Measurements from ENCODE around the gene OTX2.
A peak's percentile ranks its signal among the peaks of the same experiment; 100 is the strongest.

OTX2 gene

GRCh38 chr14:56794557-56795283 is 15.6 kb downstream of the OTX2 start:
- DNase-seq: no peak

DNA sequence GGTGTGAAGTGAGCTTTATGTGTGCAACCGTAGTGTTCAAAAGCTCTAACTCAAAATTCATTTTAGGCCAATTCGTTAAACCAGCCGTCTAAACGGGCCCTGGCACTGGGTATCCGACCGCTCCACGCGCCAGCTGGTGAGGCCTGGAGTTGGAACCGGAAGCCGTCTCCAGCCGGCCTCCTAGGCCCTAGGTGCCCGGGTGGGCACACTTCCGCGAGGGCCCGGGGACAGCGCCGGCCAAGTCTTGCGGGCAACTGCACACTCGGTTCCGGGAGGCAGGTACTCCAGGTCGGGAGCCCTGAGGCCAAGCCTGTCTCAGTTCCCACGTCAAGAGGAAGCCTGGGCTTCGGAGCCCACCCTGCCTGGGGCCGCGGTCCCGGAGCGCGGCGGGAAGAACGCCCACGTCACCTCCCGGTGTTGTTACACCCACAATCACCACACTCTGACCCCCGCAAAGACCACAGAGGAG is 16.2 kb downstream of the OTX2 start:
- peak; percentile 30 for DNase-seq

DNA sequence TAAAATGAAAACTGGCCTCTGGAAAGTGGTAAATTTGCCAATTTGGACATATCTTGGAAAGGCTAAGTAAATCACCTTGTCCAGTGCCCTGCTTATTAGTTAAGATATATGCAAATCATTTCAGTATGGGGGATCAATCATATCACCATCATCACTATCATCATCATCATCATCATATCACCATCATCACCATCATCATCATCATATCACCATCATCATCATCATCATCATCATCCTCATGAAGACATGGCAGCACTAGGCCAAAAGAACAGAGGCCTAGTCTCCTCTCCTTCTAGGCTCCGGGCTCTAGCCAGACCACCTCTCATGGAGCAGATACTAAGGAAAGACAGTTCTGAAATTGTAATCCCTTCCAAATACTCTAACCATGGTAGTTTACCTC is 20.3 kb downstream of the OTX2 start:
- no peak for DNase-seq

GRCh38 chr14:56787530-56787929 is 22.7 kb downstream of the OTX2 start:
- no peak for DNase-seq

GRCh38 chr14:56782711-56783110 is 27.6 kb downstream of the OTX2 start:
- DNase-seq: no peak

DNA sequence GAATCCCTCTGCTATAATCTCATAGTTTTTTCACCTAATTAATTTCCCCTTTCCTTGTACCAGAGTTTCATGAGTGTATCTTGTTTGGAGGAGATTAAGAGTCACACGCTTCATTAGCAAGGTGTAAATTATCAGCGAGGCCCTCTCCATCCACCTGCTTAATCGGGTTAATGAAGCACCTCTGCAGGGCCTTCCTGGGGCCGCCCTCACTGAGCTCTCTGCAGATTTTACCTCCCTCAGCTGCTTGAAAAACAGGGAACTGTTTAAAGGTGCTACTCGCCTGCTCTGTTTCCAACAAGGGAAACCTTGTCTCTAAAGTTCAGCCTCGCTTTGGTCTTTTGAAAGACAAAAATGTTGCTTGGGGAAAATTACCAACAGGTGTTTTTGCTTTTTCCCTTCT is 35.8 kb downstream of the OTX2 start:
- DNase-seq: no peak

- DNase-seq: no peak
Observed at GRCh38 chr14:56770512-56770911, 39.8 kb downstream of the OTX2 start.

DNA sequence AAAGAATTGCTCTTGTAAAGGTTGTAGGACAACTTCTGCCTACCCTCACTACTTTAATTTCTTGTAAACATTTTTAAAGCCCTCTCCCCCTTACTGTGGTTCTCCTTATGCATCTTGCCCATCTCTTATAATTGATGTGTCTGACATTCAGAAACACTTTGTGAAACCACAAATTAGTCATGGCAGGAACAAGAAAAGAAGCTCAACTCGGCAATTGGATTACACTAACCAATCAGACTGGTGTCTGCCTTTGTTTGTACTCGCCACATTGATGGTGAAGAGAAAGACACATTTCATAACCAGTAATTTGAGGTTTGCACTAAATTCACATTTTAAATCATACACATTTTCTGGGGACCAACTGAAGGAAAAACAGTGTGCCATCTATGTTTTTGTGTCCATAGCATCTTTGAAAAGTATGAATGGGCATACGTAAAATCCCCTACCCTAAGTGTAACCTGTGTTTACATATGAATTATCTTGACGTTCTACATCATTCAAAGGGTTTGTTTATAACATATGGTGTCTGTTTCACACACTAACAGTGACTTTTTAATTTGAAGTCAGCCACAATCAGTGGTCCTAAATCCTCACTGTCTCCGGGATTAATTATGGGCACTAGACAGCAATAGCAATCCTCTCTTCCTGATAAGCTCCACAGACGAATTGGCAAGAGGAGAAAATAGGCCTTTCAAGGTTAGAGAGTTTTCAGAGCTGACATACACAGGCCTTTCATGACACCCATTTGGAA is 49.9 kb downstream of the OTX2 start:
- DNase-seq: no peak

GRCh38 chr14:56759633-56760032 is 50.6 kb downstream of the OTX2 start:
- DNase-seq: no peak

- DNase-seq: no peak
Observed at GRCh38 chr14:56759094-56759493, 51.2 kb downstream of the OTX2 start.

DNA sequence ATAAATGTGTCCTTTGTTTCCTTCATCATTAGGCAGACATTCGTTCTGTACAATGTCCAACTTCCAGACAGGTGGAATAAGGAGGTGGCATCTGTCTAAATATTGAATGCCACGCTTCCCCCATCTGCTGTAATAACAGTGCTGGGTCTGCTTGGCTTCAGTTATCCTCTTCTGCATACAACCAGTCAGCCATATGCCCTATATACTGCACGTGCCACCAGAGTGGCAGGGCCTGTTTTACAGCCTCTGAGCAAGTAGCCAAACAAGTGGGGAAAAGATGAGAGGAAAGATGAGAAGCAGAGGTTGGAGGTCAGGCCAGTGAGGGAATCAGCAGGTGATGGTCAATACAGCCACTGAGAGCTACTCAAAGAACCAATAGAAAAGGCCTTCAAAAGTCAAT is 55.4 kb downstream of the OTX2 start:
- DNase-seq: peak; percentile 96

- DNase-seq: no peak
Observed at GRCh38 chr14:56753396-56753795, 56.9 kb downstream of the OTX2 start.

DNA sequence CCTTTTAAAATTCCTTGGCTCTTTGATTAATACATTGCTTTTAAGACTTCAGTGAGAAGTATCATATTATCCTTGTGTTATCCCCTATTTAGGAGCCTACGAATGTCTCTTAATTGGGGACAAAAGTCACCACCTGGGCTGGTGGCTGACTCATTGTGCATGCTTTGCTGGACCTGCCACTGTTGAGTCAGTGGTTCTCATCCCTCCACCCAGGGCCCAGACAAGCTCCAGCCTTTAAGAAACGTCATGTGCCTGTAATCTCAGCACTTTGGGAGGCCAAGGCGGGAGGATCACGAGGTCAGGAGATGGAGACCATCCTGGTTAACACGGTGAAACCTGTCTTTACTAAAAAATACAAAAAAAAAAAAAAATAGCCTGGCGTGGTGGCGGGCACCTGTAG is 57.9 kb downstream of the OTX2 start:
- peak; percentile 7 for DNase-seq

DNA sequence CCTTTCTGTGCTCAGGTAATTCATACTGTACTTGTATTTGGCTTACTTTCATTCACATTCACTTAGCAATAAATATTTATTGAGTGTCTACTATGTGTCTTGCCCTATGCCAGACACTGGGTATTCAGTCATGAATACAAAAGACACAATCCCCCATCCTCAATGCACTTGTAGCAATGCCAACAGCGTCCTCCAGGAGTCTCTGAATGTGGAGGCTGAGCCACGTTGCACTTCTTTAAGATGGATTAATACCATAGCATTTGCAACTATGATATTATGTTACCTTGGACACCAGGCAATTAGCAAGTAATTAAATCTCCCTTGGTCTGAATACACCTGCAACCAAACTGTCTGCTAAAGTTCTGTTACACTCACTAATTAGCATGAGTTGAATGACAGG is 58.8 kb downstream of the OTX2 start:
- peak; percentile 7 for DNase-seq

All from DMS53 (cell line).